Uterus (tissue), 4 donors: ENCODE measurements around the gene BIRC7. TPM values are rescaled to one million over a fixed set of nuclear protein-coding genes. Genes with fewer than 3 reads are reported as not detected.

Source experiments
- DNase-seq, 2 donors: peaks; one replicate each; pipeline ENCODE4 v3.0.0-alpha.2; 2019 to 2020
- H3K27ac ChIP-seq, 2 donors: fragments of 200-600 bp; sonication (generic); 1 replicate in 1 of 2; 2 replicates in 1 of 2; pipeline ENCODE4 v1.5.1; 2016 to 2018
- H3K27me3 ChIP-seq, 2 donors: fragments of 200-600 bp; sonication (generic); one replicate each; pipeline ENCODE4 v1.5.1; 2018 to 2019; ENCODE audit warnings: control low read depth in 1 of 2
- H3K36me3 ChIP-seq, 2 donors: fragments of 200-600 bp; sonication (generic); one replicate each; pipeline ENCODE4 v1.5.1; 2019; ENCODE audit warnings: control low read depth in 1 of 2
- H3K4me1 ChIP-seq, 2 donors: fragments of 200-600 bp; sonication (generic); one replicate each; pipeline ENCODE4 v1.5.1; 2018 to 2019; ENCODE audit warnings: control low read depth in 1 of 2
- H3K4me3 ChIP-seq, 2 donors: fragments of 200-600 bp; sonication (generic); 1 replicate in 1 of 2; 2 replicates in 1 of 2; pipeline ENCODE4 v1.5.1; 2018 to 2019; ENCODE audit warnings: mild to moderate bottlenecking in 1 of 2
- H3K9me3 ChIP-seq, 2 donors: fragments of 200-600 bp; sonication (generic); one replicate each; pipeline ENCODE4 v1.5.1; 2019; ENCODE audit warnings: control low read depth in 1 of 2
- POLR2A ChIP-seq, 2 donors: fragments of 450-650 bp; IDR thresholded peaks; one replicate each; pipeline ENCODE4 v1.6.1; 2016; ENCODE audit warnings: antibody characterized with exemption in 2 of 2, mild to moderate bottlenecking in 1 of 2, moderate library complexity in 1 of 2
- intact Hi-C: fragments of 100-400 bp; cut with DNase I; formaldehyde crosslinking; loops from one replicate; pipeline ENCODE4 v1.15.1; 2023; ENCODE audit warnings: low total_unique reads
- total RNA-seq, 4 donors: library from RNA; depleted of rRNA in 3 of 4; stranded (reverse); fragments of >200 nt in 3 of 4; gene quantifications; one replicate each; pipeline versions ENCODE4 v1.1.0 to v1.2.4, GENCODE V29; 2014 to 2023
- TF ChIP-seq, protein P1 (sequence below), 4 experiments: fragments of 200-600 bp in 2 of 4; fragments of 450-650 bp in 2 of 4; sonication (generic) in 2 of 4; IDR thresholded peaks; one replicate each; pipeline ENCODE4 v1.5.1; 2016 to 2019; ENCODE audit warnings: antibody characterized with exemption in 4 of 4, mild to moderate bottlenecking in 2 of 4, moderate library complexity in 1 of 4
- donor health status: DM: yes; HTN: yes; CAD: no.

Gene BIRC7
- total RNA-seq, 4 donors from 2014 or later: not detected

DNA sequence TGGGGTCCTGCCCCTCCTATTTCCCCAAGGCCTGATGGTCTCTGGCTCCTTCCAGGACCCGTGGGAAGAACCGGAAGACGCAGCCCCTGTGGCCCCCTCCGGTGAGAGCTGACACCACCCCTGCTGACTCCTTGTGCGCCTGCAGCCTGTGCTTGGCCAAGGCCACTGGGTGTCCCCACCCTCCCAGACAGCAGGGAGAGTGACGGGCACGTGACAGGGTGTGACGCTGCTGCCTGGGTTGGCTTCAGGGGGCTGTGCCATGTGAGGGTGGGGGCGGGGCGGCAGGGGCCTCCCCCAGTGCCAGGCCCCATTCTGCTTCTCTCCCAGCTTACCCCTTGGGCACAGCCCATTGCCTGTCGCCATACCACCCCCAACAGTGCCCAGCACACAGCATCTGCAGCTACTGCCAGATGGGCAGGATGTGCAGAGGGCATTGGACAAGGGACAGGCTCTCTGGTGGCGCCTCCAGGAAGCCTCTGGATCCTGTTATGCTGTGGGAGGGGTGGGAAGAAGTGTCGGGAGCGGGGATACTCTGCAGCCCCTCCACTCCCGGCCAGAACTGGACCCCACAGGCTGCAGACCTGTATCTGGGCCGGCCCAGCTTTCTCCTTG, 2.9 kb downstream of the BIRC7 start:
- Histone ChIP-seq H3K9me3 (no peaks in the 10 kb centered on the region), H3K27ac (no peak overlapping the region), H3K4me1 (no peaks in the 10 kb centered on the region), H3K27me3 (no peaks in the 10 kb centered on the region), H3K4me3 (no peak overlapping the region), H3K36me3 (no peaks in the 10 kb centered on the region)
- intact Hi-C loops: no loop called here
- no peak for TF ChIP-seq POLR2A (IDR thresholded peaks at IDR 0.05)
- TF ChIP-seq, protein P1, sequence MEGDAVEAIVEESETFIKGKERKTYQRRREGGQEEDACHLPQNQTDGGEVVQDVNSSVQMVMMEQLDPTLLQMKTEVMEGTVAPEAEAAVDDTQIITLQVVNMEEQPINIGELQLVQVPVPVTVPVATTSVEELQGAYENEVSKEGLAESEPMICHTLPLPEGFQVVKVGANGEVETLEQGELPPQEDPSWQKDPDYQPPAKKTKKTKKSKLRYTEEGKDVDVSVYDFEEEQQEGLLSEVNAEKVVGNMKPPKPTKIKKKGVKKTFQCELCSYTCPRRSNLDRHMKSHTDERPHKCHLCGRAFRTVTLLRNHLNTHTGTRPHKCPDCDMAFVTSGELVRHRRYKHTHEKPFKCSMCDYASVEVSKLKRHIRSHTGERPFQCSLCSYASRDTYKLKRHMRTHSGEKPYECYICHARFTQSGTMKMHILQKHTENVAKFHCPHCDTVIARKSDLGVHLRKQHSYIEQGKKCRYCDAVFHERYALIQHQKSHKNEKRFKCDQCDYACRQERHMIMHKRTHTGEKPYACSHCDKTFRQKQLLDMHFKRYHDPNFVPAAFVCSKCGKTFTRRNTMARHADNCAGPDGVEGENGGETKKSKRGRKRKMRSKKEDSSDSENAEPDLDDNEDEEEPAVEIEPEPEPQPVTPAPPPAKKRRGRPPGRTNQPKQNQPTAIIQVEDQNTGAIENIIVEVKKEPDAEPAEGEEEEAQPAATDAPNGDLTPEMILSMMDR (IDR thresholded peaks at IDR 0.05): no peak
- DNase-seq: no peak

DNA sequence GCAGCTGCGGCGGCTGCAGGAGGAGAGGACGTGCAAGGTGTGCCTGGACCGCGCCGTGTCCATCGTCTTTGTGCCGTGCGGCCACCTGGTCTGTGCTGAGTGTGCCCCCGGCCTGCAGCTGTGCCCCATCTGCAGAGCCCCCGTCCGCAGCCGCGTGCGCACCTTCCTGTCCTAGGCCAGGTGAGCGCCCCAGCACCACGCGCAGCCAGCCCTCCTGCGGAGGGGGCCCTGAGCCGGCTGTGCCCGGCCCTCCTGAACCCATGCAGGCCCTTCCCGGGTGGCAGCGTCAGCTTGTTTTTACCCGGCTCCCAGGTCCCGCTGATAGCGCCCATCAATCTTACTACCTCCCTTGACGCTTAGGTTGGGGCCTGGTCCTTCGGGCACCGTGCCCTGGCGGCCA, 3.7 kb downstream of the BIRC7 start:
- Histone ChIP-seq H3K4me1 (no peaks in the 10 kb centered on the region), H3K36me3 (no peaks in the 10 kb centered on the region), H3K27me3 (no peaks in the 10 kb centered on the region), H3K4me3 (no peak overlapping the region), H3K27ac (no peak overlapping the region), H3K9me3 (no peaks in the 10 kb centered on the region)
- intact Hi-C loops: no loop called here
- TF ChIP-seq POLR2A (IDR thresholded peaks at IDR 0.05): no peak
- TF ChIP-seq, protein P1 (IDR thresholded peaks at IDR 0.05): no peak
- no peak for DNase-seq

DNA sequence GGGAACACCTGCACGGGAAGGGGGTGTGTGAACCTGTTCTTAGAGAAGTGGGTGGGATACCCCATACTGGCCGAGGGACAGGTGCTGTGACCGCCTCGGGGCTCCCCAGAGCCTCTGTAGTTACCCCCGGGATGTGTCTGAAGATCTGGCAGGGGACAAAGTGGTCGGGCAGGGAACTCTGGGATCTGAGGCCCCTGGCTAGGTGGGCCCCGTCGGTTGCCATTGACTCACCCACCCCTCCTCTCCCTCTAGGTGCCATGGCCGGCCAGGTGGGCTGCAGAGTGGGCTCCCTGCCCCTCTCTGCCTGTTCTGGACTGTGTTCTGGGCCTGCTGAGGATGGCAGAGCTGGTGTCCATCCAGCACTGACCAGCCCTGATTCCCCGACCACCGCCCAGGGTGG, 4.3 kb downstream of the BIRC7 start:
- H3K9me3 ChIP-seq: no peaks in the 10 kb centered on the region
- no peak for DNase-seq
- no peaks in the 10 kb centered on the region for H3K27me3 ChIP-seq
- intact Hi-C loops: no loop called here
- H3K36me3 ChIP-seq: no peaks in the 10 kb centered on the region
- no peak overlapping the region for H3K4me3 ChIP-seq
- H3K27ac ChIP-seq: no peak overlapping the region
- no peak for TF ChIP-seq POLR2A (IDR thresholded peaks at IDR 0.05)
- TF ChIP-seq, protein P1 (IDR thresholded peaks at IDR 0.05): no peak
- no peaks in the 10 kb centered on the region for H3K4me1 ChIP-seq

DNA sequence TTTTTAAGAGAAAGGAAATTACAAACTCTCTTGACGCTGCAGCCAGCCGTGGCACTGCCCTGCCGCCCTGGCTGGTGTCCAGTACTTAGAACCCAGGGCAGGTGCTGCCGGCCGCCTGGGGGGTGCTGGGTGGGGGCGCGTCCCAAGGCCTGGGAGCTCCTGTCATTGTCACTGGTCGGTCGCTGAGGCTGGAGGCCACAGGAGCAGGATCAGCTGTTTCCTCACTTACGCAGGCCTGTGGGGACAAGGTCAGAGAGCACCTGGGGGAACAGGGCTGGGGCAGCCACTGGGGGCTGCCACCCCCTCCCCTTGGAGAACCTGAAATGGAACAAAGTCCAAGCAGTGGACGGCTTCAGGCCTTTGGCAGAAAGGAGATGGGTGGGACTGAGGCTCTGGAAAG, 5.6 kb downstream of the BIRC7 start:
- H3K27me3 ChIP-seq: no peaks in the 10 kb centered on the region
- intact Hi-C loops: no loop called here
- no peak overlapping the region for H3K27ac ChIP-seq
- no peak for DNase-seq
- no peaks in the 10 kb centered on the region for H3K9me3 ChIP-seq
- TF ChIP-seq, protein P1 (IDR thresholded peaks at IDR 0.05): no peak
- no peak for TF ChIP-seq POLR2A (IDR thresholded peaks at IDR 0.05)
- H3K4me1 ChIP-seq: no peaks in the 10 kb centered on the region
- H3K4me3 ChIP-seq: no peak overlapping the region
- H3K36me3 ChIP-seq: no peaks in the 10 kb centered on the region

DNA sequence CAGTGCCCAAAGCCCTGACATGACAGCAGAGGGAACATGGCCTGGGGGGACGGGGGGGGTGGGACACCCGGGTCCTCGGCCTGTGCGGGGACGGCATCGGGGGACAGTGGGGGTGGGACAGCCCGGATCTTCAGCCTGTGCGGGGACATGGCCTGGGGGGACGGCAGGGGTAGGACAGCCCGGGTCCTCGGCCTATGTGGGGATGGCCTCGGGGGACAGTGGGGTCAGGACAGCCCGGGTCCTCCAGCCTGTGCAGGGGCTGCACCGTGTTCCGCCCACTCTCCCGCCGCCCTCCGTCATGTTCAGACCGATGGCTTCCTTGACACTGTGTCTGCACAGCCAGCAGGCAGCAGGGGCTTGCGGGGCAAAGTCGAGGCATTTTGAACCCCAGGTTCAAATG, 7.0 kb downstream of the BIRC7 start:
- DNase-seq: no peak
- no peaks in the 10 kb centered on the region for H3K27me3 ChIP-seq
- no peaks in the 10 kb centered on the region for H3K36me3 ChIP-seq
- no peak overlapping the region for H3K4me3 ChIP-seq
- intact Hi-C loops: no loop called here
- no peak for TF ChIP-seq POLR2A (IDR thresholded peaks at IDR 0.05)
- TF ChIP-seq, protein P1 (IDR thresholded peaks at IDR 0.05): no peak
- no peaks in the 10 kb centered on the region for H3K4me1 ChIP-seq
- no peak overlapping the region for H3K27ac ChIP-seq
- no peaks in the 10 kb centered on the region for H3K9me3 ChIP-seq
